KBM-7 (cell line): Measurements from ENCODE around the gene GOLGA8B.
"Not testable (repeated sequence)": the region's sequence is repeated elsewhere in the genome, so short reads cannot be mapped to it uniquely, and the experiment has no call there.

ENCODE experiments used
- DNase-seq: peaks from one replicate; pipeline ENCODE4 v3.0.0-alpha.2; 2015
- in situ Hi-C: fragments of 300-500 bp; cut with MboI; formaldehyde crosslinking; loops from 2 replicates; pipeline ENCODE4 v1.14.3; 2020; ENCODE audit warnings: low sequenced_read_pairs, low pct_unique_long_range_greater_than_20kb, mixed read lengths

GOLGA8B gene

GRCh38 chr15:34572921-34573320 lies 10.5 kb downstream of the GOLGA8B start:
- DNase-seq, in situ Hi-C loops: not testable (repeated sequence)

- DNase-seq, in situ Hi-C loops: not testable (repeated sequence)
Measured at GRCh38 chr15:34572019-34572641, 11.3 kb downstream of the GOLGA8B start.

DNA sequence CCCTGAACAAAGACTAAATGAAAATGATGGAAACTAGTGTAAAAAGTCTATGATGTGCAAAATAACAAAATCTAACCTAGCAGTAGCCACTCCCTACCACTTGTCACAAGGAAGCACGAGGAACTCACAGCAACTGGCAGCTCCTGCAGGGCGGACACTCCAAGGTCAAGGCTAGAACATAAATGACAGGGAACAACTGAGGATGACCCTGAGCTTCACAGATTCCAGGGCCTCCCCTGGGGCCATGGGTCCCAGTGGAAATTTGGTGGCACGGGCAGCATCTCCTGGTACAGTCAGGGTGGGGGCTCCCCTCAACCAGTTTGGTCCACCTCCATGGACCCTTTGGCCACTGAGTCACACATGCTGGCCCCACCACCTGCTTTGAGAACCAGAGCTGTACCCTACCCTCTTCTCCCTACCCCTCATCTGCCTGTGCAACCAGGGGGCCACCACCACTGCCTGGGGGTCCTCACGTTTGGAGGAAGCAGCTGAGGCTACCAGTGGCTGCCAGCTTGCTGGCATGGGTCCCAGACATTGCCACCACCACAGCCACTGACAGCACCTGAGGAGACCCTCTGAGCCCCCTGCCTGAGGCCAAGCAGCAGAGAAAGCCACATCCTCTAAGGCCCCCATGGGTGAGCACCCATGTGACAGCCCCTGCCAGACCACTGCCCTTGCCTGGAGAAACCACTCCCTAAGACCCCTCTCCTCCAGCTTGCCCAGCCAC lies 13.6 kb downstream of the GOLGA8B start:
- in situ Hi-C loops, DNase-seq: not testable (repeated sequence)

DNA sequence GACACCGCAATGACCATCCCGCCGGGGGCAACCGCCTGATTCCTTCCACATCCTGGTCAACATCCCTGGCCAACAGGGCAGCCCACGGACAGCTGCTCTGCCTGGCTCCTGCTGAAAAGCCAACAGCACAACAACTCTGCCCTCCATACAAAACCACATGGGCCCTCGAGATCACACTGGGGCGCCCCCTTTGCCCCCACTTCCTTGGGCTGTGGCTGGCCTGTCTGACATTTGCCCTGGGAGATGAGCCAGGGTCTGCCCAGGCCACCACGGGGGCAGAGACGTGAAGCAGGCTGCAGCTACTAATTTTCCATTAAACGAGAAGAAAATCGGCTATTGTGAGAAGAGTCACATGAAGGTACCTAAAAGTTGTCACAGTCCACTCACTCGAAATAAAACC lies 16.3 kb downstream of the GOLGA8B start:
- DNase-seq, in situ Hi-C loops: not testable (repeated sequence)

DNA sequence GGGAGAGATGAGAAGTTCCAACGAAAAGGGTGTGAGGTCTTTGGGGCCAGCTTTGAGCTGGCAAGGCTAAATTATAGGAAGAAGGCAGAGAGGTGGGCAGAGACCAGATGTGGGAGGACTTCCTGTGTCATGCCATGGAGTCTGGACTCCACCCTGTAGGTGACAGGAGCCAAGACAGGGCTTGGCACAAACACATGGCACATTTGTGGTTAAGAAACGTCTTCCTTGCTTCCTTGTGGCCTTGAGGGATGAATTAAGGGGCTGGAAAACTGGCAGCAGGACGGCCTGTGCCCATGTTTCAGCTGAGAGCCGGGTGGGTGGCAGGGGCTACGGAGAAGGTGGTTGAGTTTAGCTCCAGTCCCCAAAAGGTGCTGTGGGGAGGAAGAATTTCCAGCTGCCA lies 18.7 kb downstream of the GOLGA8B start:
- DNase-seq, in situ Hi-C loops: not testable (repeated sequence)

DNA sequence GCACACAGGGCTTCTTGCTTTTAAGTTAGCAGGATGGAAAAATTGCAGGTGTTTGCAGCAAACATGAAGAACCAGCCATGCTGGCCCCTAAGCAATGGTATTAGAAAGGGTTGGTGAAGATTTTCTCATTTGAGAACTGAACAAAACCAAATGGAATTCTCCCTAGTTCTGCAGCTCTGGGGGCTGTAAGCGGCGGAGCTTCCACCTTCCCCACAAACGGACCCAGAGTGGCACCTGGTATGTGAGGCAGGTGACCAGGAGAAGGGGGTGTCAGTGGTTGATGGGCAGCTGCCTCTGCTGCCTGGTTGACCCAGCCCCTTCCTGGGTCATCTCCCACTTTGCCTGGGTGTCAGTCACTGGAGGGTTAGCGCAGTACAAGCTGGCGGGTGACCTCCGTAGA lies 22.6 kb downstream of the GOLGA8B start:
- DNase-seq, in situ Hi-C loops: not testable (repeated sequence)

GRCh38 chr15:34559764-34560163 lies 23.7 kb downstream of the GOLGA8B start:
- DNase-seq, in situ Hi-C loops: not testable (repeated sequence)

- DNase-seq, in situ Hi-C loops: not testable (repeated sequence)
Measured at GRCh38 chr15:34555162-34555561, 28.3 kb downstream of the GOLGA8B start.

GRCh38 chr15:34554716-34555115 lies 28.7 kb downstream of the GOLGA8B start:
- DNase-seq, in situ Hi-C loops: not testable (repeated sequence)

- in situ Hi-C loops = not testable (repeated sequence)
Measured at GRCh38 chr15:34554126-34554525, 29.3 kb downstream of the GOLGA8B start.

GRCh38 chr15:34550129-34550528 lies 33.3 kb downstream of the GOLGA8B start:
- DNase-seq, in situ Hi-C loops: not testable (repeated sequence)

More at GRCh38 chr15:34554126-34554525, 29.3 kb downstream of the GOLGA8B start:
- DNase-seq = not testable (repeated sequence)

GRCh38 chr15:34549381-34549809 lies 34.1 kb downstream of the GOLGA8B start:
- in situ Hi-C loops, DNase-seq: not testable (repeated sequence)

GRCh38 chr15:34543860-34544649 lies 39.4 kb downstream of the GOLGA8B start:
- DNase-seq, in situ Hi-C loops: not testable (repeated sequence)

- DNase-seq, in situ Hi-C loops: not testable (repeated sequence)
Measured at GRCh38 chr15:34535857-34536256, 47.6 kb downstream of the GOLGA8B start.
